ENCODE data around the gene AFTPH. TPM values are rescaled to one million over a fixed set of nuclear protein-coding genes. Genes with fewer than 3 reads are reported as not detected.
A peak's percentile ranks its signal among the peaks of the same experiment; 100 is the strongest.

AFTPH gene
- total RNA-seq, 1 experiment from 2014 or later: 20.1 TPM

GRCh38 chr2:64586883-64587481 lies 62.9 kb downstream of the AFTPH start:
- no peak for DNase-seq (ENCODE audit: low read depth)

- no peak for DNase-seq (ENCODE audit: low read depth)
Observed at GRCh38 chr2:64587561-64587960, 63.4 kb downstream of the AFTPH start.

GRCh38 chr2:64591188-64591587 lies 67.1 kb downstream of the AFTPH start:
- DNase-seq (ENCODE audit: low read depth): no peak

- DNase-seq (ENCODE audit: low read depth): no peak
Observed at GRCh38 chr2:64593035-64593655, 69.0 kb downstream of the AFTPH start.

DNA sequence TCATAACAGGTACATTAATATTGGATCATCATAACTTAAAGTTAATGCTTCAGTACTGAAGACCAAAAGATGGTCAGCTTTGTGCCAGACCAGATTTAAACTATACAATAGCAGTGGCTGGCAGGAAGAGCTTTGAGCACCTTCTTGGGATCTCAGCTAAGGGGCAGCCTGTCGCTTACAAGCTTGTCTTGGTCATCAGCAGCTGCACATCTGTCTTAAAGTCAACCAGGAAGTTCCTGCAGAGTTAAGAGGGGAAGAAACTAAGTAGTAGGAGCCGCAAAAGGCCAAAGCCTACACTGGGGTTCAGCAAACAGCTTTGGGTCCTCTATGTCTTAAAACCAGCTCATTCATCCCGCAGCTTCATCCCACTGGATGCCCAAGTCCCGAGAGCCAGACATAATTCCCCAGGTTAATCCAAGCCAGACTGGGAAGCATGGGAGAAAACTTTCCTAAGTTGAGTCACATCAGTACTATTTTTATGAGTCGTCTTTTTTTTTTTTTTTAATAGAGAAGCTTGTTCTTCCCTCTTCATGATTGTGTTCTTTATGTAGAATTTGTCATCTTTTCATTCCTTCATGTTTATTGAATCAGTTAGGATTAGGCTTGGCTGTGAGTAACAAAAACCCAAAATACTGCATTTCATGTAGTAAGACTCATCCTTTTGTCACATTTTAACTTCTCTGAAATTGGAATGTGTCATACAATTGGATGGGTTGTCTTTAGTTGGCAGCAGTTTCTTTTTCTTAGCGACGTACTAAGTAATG lies 70.3 kb downstream of the AFTPH start:
- no peak for DNase-seq (ENCODE audit: low read depth)

GRCh38 chr2:64595397-64596176 lies 71.5 kb downstream of the AFTPH start:
- DNase-seq (ENCODE audit: low read depth): peak; percentile 17

- no peak for DNase-seq (ENCODE audit: low read depth)
Observed at GRCh38 chr2:64598226-64598625, 74.1 kb downstream of the AFTPH start.

DNA sequence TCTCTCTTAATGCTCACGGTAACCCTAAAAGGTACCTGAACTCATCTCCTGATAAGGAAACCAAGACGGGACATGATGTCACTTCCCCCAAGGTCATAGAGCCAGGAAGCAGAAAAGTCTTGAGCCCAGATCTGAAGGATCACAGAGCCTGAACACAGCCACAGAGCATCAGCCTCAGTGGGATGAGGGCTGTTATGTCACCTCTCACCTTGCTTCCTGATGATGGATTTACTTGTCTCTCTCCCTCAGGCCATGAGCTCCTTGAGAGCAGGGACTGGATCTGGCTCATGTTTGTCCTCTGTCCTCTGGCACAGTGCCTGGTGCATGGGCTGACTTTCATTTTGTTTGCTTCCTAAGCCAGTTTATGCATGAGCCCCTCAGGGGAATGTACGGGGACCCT lies 75.3 kb downstream of the AFTPH start:
- no peak for DNase-seq (ENCODE audit: low read depth)

- DNase-seq (ENCODE audit: low read depth): no peak
Observed at GRCh38 chr2:64601034-64601754, 77.1 kb downstream of the AFTPH start.

GRCh38 chr2:64601785-64602391 lies 77.8 kb downstream of the AFTPH start:
- DNase-seq (ENCODE audit: low read depth): no peak

DNA sequence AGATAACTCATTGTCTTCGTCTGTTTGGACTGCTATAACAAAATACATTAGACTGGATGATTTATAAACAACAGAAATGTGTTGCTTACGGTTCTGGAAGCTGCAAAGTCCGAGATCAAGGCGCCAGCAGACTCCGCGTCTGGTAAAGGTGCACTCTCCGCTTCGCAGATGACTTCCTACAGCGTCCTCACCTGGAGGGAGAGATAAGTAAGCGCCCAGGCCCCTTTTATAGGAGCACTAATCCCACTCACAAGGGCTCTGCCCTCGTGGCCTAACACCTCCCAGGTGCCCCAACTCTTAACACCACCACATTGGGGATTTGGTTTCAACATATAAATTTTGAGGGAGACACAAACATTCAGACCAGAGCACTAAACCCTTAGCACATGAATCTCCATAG lies 78.3 kb downstream of the AFTPH start:
- no peak for DNase-seq (ENCODE audit: low read depth)

DNA sequence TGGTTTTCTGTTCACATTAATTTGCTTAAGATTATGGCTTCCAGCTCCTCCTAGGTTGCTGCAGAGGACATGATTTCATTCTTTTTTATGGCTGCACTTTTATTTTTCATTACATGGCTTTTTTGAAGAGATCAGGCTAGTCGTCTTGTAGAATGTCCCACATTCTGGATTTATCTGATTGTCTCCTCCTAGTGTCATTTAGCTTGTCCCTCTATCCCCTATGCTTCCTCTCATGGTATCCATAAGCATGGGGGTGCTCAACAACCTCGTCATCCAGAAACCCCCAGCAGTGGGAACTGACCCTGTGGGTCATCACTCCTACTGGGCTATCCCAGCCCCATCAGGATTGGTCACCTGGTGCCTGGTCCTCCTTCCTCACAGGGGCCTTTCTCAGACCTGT lies 80.0 kb downstream of the AFTPH start:
- no peak for DNase-seq (ENCODE audit: low read depth)

GRCh38 chr2:64605026-64605471 lies 80.9 kb downstream of the AFTPH start:
- DNase-seq (ENCODE audit: low read depth): no peak

DNA sequence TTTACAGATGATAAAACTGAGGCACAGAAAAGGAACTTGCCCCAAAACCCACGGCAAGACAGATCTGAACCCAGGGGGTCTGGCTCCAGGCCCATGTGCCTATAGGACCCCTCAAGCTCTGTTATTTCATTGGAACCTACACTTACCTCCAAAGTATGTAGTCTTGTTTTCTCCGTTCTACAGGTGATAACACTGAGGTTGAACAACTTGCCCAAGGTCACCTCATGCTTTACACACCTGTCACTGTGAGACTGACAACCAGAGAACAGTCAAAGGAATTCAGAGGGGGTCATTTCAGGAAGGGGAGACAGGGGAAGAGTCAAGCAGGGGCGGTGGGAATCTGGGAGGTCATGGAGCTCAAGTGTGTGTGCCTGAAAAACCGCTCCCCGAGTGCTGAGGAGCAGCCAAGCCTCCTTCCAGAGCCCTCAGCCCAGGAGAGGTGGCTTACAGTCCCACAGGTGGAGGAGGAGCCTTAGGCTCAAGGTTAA lies 81.9 kb downstream of the AFTPH start:
- no peak for DNase-seq (ENCODE audit: low read depth)

DNA sequence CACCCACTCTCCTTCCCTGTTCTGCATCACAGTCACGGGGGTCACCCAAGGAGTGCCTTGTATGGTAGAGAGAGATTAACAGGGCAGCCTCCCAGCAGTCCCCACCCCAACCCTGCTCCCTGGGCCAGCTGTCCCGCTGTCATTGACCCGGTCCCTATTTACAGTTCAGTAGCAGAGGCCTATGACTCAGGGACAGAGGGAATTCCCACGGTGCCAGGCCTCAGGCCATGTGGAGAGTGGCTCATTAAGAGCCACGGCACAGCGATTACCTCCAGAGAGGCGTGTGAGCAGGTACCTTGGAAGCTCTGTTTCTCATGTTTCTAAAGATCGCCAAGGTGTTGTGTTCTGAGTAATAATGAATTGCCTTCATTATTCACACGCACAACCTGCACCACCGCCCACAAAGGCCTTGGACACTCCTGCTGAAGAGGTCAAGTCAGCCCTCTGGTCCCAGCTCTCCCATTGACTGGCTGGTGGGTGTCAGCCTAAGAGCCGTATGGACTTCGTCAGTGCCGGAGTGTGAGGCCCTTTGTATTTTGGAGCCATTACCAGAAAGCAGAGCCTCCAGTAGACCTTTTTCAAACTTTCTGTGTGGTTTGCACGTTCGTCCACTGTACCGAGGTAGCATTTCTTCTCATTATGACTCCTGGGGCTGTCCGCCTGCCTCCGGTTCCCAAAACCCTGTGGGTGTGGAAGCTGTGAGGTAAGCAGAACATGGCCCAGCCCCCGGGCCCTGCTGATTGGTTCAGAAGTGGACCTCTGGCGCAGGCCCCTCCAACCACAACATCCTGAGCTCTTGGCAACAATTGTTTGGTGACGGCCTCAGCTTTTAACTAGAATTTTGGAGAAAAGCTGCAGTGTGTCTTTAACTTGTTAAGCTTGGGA lies 82.6 kb downstream of the AFTPH start:
- DNase-seq (ENCODE audit: low read depth): peak; percentile 53

- no peak for DNase-seq (ENCODE audit: low read depth)
Observed at GRCh38 chr2:64607381-64608304, 83.5 kb downstream of the AFTPH start.

DNA sequence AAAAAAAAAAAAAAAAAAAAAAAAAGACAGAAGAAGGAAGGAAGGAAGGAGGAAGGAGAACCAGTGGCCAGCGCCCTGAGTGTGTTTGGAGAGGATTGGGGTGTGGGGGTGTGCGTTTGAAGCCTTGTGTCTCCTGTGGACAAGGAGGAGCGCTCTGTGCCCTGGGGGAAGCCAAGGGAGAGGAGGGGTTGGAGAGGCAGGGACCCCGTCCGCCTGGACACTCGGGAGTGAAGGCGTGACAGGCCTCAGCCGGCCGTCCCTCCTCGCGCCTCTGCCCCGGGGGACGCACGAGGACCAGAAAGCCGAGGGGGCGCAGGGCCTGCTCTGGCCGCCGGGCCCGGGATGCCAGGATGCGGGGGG lies 84.7 kb downstream of the AFTPH start:
- DNase-seq (ENCODE audit: low read depth): no peak

GRCh38 chr2:64609227-64609941 lies 85.3 kb downstream of the AFTPH start:
- peak; percentile 42 for DNase-seq (ENCODE audit: low read depth)

All from Daoy (cell line).